Panc1 (cell line): Measurements from ENCODE around the gene SLC30A5.

Experiments used
- REST ChIP-seq, 2 experiments: IDR thresholded peaks; 2 replicates each; pipeline ENCODE4 v1.6.1; 2011 to 2012; ENCODE audit warnings: low read depth in 2 of 2, control low read depth in 1 of 2, low read length in 1 of 2, mild to moderate bottlenecking in 1 of 2, moderate library complexity in 1 of 2; ENCODE audit not compliant: insufficient read depth in 1 of 2
- SIN3A ChIP-seq: IDR thresholded peaks from 2 replicates; pipeline ENCODE4 v1.6.1; 2012; ENCODE audit warnings: low read depth, mild to moderate bottlenecking, low read length, moderate library complexity, borderline replicate concordance; ENCODE audit not compliant: insufficient read depth

GRCh38 chr5:69149676-69150010 is 55.8 kb downstream of the SLC30A5 start:
- TF ChIP-seq SIN3A (no peak), REST (IDR thresholded peaks at IDR 0.05; ENCODE audit: insufficient read depth in 1 of 2, low read depth in 2 of 2, low read length in 1 of 2) (no peak)
